GM08714 (cell line): ENCODE results near the gene VSIG10.
"Not testable (repeated sequence)": the region's sequence is repeated elsewhere in the genome, so short reads cannot be mapped to it uniquely, and the experiment has no call there.

Source experiments
- H3K4me3 ChIP-seq: fragments of 200-500 bp; sonication (Bioruptor generic); 2 replicates; pipeline ENCODE4 v1.5.1; 2014; ENCODE audit warnings: mild to moderate bottlenecking, low read length, inconsistent platforms
- ZNF274 ChIP-seq: IDR thresholded peaks from 2 replicates; pipeline ENCODE4 v1.6.1; 2012; ENCODE audit warnings: mild to moderate bottlenecking, low read depth, low read length

The VSIG10 gene

GRCh38 chr12:118103601-118104382 lies at the start of gene VSIG10:
VSIG10 (minus strand) TSS chr12:118104011; CDS start chr12:118103671, 340 bp downstream.
- peak within 1 kb of the TSS; percentile 61 for H3K4me3 ChIP-seq
- TF ChIP-seq ZNF274, result no peak

- TF ChIP-seq ZNF274, result no peak
- no peak overlapping the region for H3K4me3 ChIP-seq
These were observed 47.9 kb upstream of the VSIG10 start for GRCh38 chr12:118151755-118152154.

GRCh38 chr12:118150625-118151024 lies 46.8 kb upstream of the VSIG10 start:
- TF ChIP-seq ZNF274, result no peak
- H3K4me3 ChIP-seq, result no peak overlapping the region

- no peak overlapping the region for H3K4me3 ChIP-seq
- TF ChIP-seq ZNF274, result no peak
These were observed 44.5 kb upstream of the VSIG10 start for GRCh38 chr12:118148287-118148686.

GRCh38 chr12:118145798-118146156 lies 42.0 kb upstream of the VSIG10 start:
- TF ChIP-seq ZNF274, result no peak
- no peak overlapping the region for H3K4me3 ChIP-seq

- H3K4me3 ChIP-seq, result no peak overlapping the region
- no peak for TF ChIP-seq ZNF274
These were observed 41.4 kb upstream of the VSIG10 start for GRCh38 chr12:118145113-118145797.

- H3K4me3 ChIP-seq, result no peak overlapping the region
- TF ChIP-seq ZNF274, result no peak
These were observed 40.7 kb upstream of the VSIG10 start for GRCh38 chr12:118144499-118144898.

- no peak overlapping the region for H3K4me3 ChIP-seq
- TF ChIP-seq ZNF274, result no peak
These were observed 37.0 kb upstream of the VSIG10 start for GRCh38 chr12:118140825-118141224.

GRCh38 chr12:118137148-118137678 lies 33.4 kb upstream of the VSIG10 start:
- TF ChIP-seq ZNF274, result no peak
- H3K4me3 ChIP-seq, result peak overlapping the region; percentile 73

- peak overlapping the region; percentile 73 for H3K4me3 ChIP-seq
- TF ChIP-seq ZNF274, result no peak
These were observed 32.8 kb upstream of the VSIG10 start for GRCh38 chr12:118136559-118137003.

GRCh38 chr12:118135788-118136558 lies 32.2 kb upstream of the VSIG10 start, which contains the start of gene PEBP1:
PEBP1 (plus strand) TSS chr12:118136124; CDS start chr12:118136210, 86 bp downstream.
- peak within 1 kb of the TSS; percentile 73 for H3K4me3 ChIP-seq

GRCh38 chr12:118129436-118129835 lies 25.6 kb upstream of the VSIG10 start:
- not testable (repeated sequence) for H3K4me3 ChIP-seq

More at GRCh38 chr12:118135788-118136558, 32.2 kb upstream of the VSIG10 start, which contains the start of gene PEBP1:
- TF ChIP-seq ZNF274, result no peak

GRCh38 chr12:118127867-118128266 lies 24.1 kb upstream of the VSIG10 start:
- TF ChIP-seq ZNF274, result no peak
- H3K4me3 ChIP-seq, result no peak overlapping the region

GRCh38 chr12:118126119-118126757 lies 22.4 kb upstream of the VSIG10 start:
- no peak for TF ChIP-seq ZNF274
- no peak overlapping the region for H3K4me3 ChIP-seq
